ENCODE measurements around the gene FGF22. TPM values are rescaled to one million over a fixed set of nuclear protein-coding genes. Genes with fewer than 3 reads are reported as not detected.
"Not testable (repeated sequence)": the region's sequence is repeated elsewhere in the genome, so short reads cannot be mapped to it uniquely, and the experiment has no call there.

FGF22 gene
- total and polyA plus RNA-seq, 4 donors, result 0.08 TPM; not detected in 3

- not testable (repeated sequence) for H3K9me3 ChIP-seq (ENCODE audit: control insufficient read depth in 4 of 4, low read length in 3 of 4); H3K4me3 ChIP-seq (ENCODE audit: low read depth in 1 of 3, low read length in 3 of 3); H3K4me1 ChIP-seq (ENCODE audit: control insufficient read depth in 4 of 4, insufficient read depth in 4 of 4, low read length in 3 of 4); DNase-seq (ENCODE audit: low spot score); H3K27me3 ChIP-seq (ENCODE audit: control insufficient read depth in 4 of 4, insufficient read depth in 4 of 4, low read length in 3 of 4); H3K9ac ChIP-seq (ENCODE audit: low read depth in 1 of 2, low read length in 2 of 2); H3K27ac ChIP-seq (ENCODE audit: low read depth in 1 of 2, low read length in 2 of 2); H3K36me3 ChIP-seq (ENCODE audit: control insufficient read depth in 4 of 4, insufficient read depth in 3 of 4, low read depth in 1 of 4, low read length in 3 of 4)
- 94% methylated on average over 13 of the region's 13 CpGs for WGBS
Measured at GRCh38 chr19:603302-603639, 36.4 kb upstream of the FGF22 start.

DNA sequence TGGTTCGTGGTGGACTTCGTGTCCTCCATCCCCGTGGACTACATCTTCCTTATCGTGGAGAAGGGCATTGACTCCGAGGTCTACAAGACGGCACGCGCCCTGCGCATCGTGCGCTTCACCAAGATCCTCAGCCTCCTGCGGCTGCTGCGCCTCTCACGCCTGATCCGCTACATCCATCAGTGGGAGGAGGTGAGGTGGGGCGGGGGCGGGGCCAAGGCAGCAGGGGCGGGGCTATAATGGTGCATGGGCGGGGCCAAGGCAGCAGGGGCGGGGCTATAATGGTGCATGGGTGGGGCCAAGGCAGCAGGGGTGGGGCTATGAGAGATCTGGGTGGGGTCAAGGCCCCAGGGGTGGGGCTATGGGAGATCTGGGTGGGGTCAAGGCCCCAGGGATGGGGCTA lies 35.9 kb upstream of the FGF22 start:
- not testable (repeated sequence) for H3K36me3 ChIP-seq (ENCODE audit: control insufficient read depth in 4 of 4, insufficient read depth in 3 of 4, low read depth in 1 of 4, low read length in 3 of 4); H3K27me3 ChIP-seq (ENCODE audit: control insufficient read depth in 4 of 4, insufficient read depth in 4 of 4, low read length in 3 of 4); H3K9me3 ChIP-seq (ENCODE audit: control insufficient read depth in 4 of 4, low read length in 3 of 4); DNase-seq (ENCODE audit: low spot score); H3K27ac ChIP-seq (ENCODE audit: low read depth in 1 of 2, low read length in 2 of 2); H3K4me3 ChIP-seq (ENCODE audit: low read depth in 1 of 3, low read length in 3 of 3); H3K4me1 ChIP-seq (ENCODE audit: control insufficient read depth in 4 of 4, insufficient read depth in 4 of 4, low read length in 3 of 4); H3K9ac ChIP-seq (ENCODE audit: low read depth in 1 of 2, low read length in 2 of 2)
- 91% methylated on average over 20 of the region's 20 CpGs for WGBS

- Histone ChIP-seq H3K9me3 (ENCODE audit: control insufficient read depth in 4 of 4, low read length in 3 of 4) (no peaks in the 10 kb centered on the region), H3K27me3 (ENCODE audit: control insufficient read depth in 4 of 4, insufficient read depth in 4 of 4, low read length in 3 of 4) (no peaks in the 10 kb centered on the region), H3K9ac (ENCODE audit: low read depth in 1 of 2, low read length in 2 of 2) (no peak overlapping the region), H3K27ac (ENCODE audit: low read depth in 1 of 2, low read length in 2 of 2) (no peak overlapping the region), H3K4me1 (ENCODE audit: control insufficient read depth in 4 of 4, insufficient read depth in 4 of 4, low read length in 3 of 4) (no peaks in the 10 kb centered on the region), H3K4me3 (ENCODE audit: low read depth in 1 of 3, low read length in 3 of 3) (no peak overlapping the region), H3K36me3 (ENCODE audit: control insufficient read depth in 4 of 4, insufficient read depth in 3 of 4, low read depth in 1 of 4, low read length in 3 of 4) (no peaks in the 10 kb centered on the region)
- TF ChIP-seq ATF3 (IDR thresholded peaks at IDR 0.05) (no peak), RXRA (IDR thresholded peaks at IDR 0.05) (no peak), EGR1 (IDR thresholded peaks at IDR 0.05; ENCODE audit: low read depth in 2 of 2) (no peak), REST (IDR thresholded peaks at IDR 0.05) (no peak), HNF4G (IDR thresholded peaks at IDR 0.05) (no peak), JUND (IDR thresholded peaks at IDR 0.05) (no peak), FOXA1 (IDR thresholded peaks at IDR 0.05) (no peak), HNF4A (conservative IDR thresholded peaks at IDR 0.05) (no peak), CTCF (IDR thresholded peaks at IDR 0.05; ENCODE audit: low read depth, low read length, missing input control) (no peak), RAD21 (IDR thresholded peaks at IDR 0.05) (no peak), NR2F2 (IDR thresholded peaks at IDR 0.05) (no peak), FOXA2 (IDR thresholded peaks at IDR 0.05) (no peak), YY1 (IDR thresholded peaks at IDR 0.05) (no peak), TAF1 (conservative IDR thresholded peaks at IDR 0.05) (no peak), SP1 (IDR thresholded peaks at IDR 0.05) (no peak), GABPA (IDR thresholded peaks at IDR 0.05 in 1 of 2, conservative IDR thresholded peaks at IDR 0.05 in 1 of 2) (no peak), MAX (IDR thresholded peaks at IDR 0.05) (no peak)
- TF ChIP-seq, protein P1, sequence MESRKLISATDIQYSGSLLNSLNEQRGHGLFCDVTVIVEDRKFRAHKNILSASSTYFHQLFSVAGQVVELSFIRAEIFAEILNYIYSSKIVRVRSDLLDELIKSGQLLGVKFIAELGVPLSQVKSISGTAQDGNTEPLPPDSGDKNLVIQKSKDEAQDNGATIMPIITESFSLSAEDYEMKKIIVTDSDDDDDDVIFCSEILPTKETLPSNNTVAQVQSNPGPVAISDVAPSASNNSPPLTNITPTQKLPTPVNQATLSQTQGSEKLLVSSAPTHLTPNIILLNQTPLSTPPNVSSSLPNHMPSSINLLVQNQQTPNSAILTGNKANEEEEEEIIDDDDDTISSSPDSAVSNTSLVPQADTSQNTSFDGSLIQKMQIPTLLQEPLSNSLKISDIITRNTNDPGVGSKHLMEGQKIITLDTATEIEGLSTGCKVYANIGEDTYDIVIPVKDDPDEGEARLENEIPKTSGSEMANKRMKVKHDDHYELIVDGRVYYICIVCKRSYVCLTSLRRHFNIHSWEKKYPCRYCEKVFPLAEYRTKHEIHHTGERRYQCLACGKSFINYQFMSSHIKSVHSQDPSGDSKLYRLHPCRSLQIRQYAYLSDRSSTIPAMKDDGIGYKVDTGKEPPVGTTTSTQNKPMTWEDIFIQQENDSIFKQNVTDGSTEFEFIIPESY (IDR thresholded peaks at IDR 0.05), result no peak
- no peak for DNase-seq (ENCODE audit: low spot score)
- WGBS, result 85% methylated on average over 11 of the region's 11 CpGs
Measured at GRCh38 chr19:604355-604754, 35.3 kb upstream of the FGF22 start.

GRCh38 chr19:605061-605971 lies 34.4 kb upstream of the FGF22 start:
- not testable (repeated sequence) for H3K9me3 ChIP-seq (ENCODE audit: control insufficient read depth in 4 of 4, low read length in 3 of 4); H3K9ac ChIP-seq (ENCODE audit: low read depth in 1 of 2, low read length in 2 of 2); H3K36me3 ChIP-seq (ENCODE audit: control insufficient read depth in 4 of 4, insufficient read depth in 3 of 4, low read depth in 1 of 4, low read length in 3 of 4); H3K4me3 ChIP-seq (ENCODE audit: low read depth in 1 of 3, low read length in 3 of 3); H3K4me1 ChIP-seq (ENCODE audit: control insufficient read depth in 4 of 4, insufficient read depth in 4 of 4, low read length in 3 of 4); DNase-seq (ENCODE audit: low spot score); H3K27ac ChIP-seq (ENCODE audit: low read depth in 1 of 2, low read length in 2 of 2); H3K27me3 ChIP-seq (ENCODE audit: control insufficient read depth in 4 of 4, insufficient read depth in 4 of 4, low read length in 3 of 4)
- WGBS, result 87% methylated on average over 34 of the region's 34 CpGs

All from liver (tissue), 9 donors.